AG04450 (cell line): ENCODE data around the gene CRHR1. TPM values are rescaled to one million over a fixed set of nuclear protein-coding genes. Genes with fewer than 3 reads are reported as not detected.

Experiments used
- CTCF ChIA-PET: fragments of 300-600, 350-600 bp; formaldehyde crosslinking; extraction: SDS; loops from one replicate; lab custom pipeline; 2022; ENCODE audit warnings: antibody characterized with exemption, inconsistent platforms; lab: Charles Lee
- POLR2A ChIA-PET: fragments of 350-600 bp; formaldehyde crosslinking; extraction: SDS; loops from one replicate; lab custom pipeline; 2021; ENCODE audit warnings: antibody characterized with exemption, inconsistent platforms; lab: Yijun Ruan, JAX
- DNase-seq: peaks from one replicate; pipeline ENCODE4 v3.0.0-alpha.2; 2011; ENCODE audit warnings: low read depth, low spot score
- H3K27ac ChIP-seq: one replicate; pipeline ENCODE4 v1.5.1; 2012; ENCODE audit warnings: low read depth, low read length, control low read depth
- H3K27me3 ChIP-seq: one replicate; pipeline ENCODE4 v1.6.0; 2012; ENCODE audit warnings: low read length; ENCODE audit not compliant: control insufficient read depth, insufficient read depth
- H3K4me3 ChIP-seq: 2 replicates; pipeline ENCODE4 v1.5.1; 2011; ENCODE audit warnings: mild to moderate bottlenecking, low read depth, low read length, control low read depth
- H3K9me3 ChIP-seq: 2 replicates; pipeline ENCODE4 v1.5.1; 2012; ENCODE audit warnings: low read length; ENCODE audit not compliant: control insufficient read depth, insufficient read depth
- CTCF ChIP-seq: IDR thresholded peaks from 2 replicates; pipeline ENCODE4 v1.5.1; 2011; ENCODE audit warnings: low read depth, low read length, control low read depth, inconsistent platforms
- polyA plus RNA-seq: library from polyadenylated mRNA; depleted of rRNA; stranded (reverse); fragments of >200 nt; gene quantifications from 2 replicates; pipeline ENCODE4 v1.2.3, GENCODE V29; 2011

The CRHR1 gene
- polyA plus RNA-seq, 1 experiment: not detected

- Histone ChIP-seq H3K9me3 (no peaks in the 10 kb centered on the region; the same call in 1 of the 2 replicates), H3K27ac (no peak overlapping the region), H3K4me3 (no peak overlapping the region), H3K27me3 (peaks cover 13% of the 10 kb centered on the region)
- no peak for DNase-seq
- ChIA-PET CTCF (no interaction called here), POLR2A (no interaction called here)
- no peak for TF ChIP-seq CTCF
Observed at GRCh38 chr17:45776896-45777295, 7.2 kb upstream of the CRHR1 start.

- no peak for TF ChIP-seq CTCF
- ChIA-PET CTCF (no interaction called here), POLR2A (no interaction called here)
- Histone ChIP-seq H3K27ac (no peak overlapping the region), H3K27me3 (peaks cover 18% of the 10 kb centered on the region), H3K4me3 (no peak overlapping the region), H3K9me3 (no peaks in the 10 kb centered on the region; the same call in 1 of the 2 replicates)
- no peak for DNase-seq
Observed at GRCh38 chr17:45777388-45777787, 6.7 kb upstream of the CRHR1 start.

GRCh38 chr17:45780921-45781320 is 3.2 kb upstream of the CRHR1 start:
- Histone ChIP-seq H3K27me3 (peaks cover 47% of the 10 kb centered on the region), H3K4me3 (no peak overlapping the region), H3K27ac (no peak overlapping the region), H3K9me3 (no peaks in the 10 kb centered on the region; the same call in 1 of the 2 replicates)
- ChIA-PET POLR2A (no interaction called here), CTCF (no interaction called here)
- DNase-seq: no peak
- no peak for TF ChIP-seq CTCF

- H3K4me3 ChIP-seq: no peak overlapping the region
- CTCF ChIA-PET: no interaction called here
- DNase-seq: no peak
Observed at GRCh38 chr17:45782889-45783592, 1.1 kb upstream of the CRHR1 start.

More at GRCh38 chr17:45782889-45783592, 1.1 kb upstream of the CRHR1 start:
- POLR2A ChIA-PET: no interaction called here
- Histone ChIP-seq H3K27me3 (peaks cover 61% of the 10 kb centered on the region), H3K27ac (no peak overlapping the region), H3K9me3 (no peaks in the 10 kb centered on the region; the same call in 1 of the 2 replicates)
- no peak for TF ChIP-seq CTCF
